ENCODE results near the gene CADPS2. TPM values are rescaled to one million over a fixed set of nuclear protein-coding genes. Genes with fewer than 3 reads are reported as not detected.

The CADPS2 gene
- total RNA-seq, 1 experiment from 2014 or later = 7.4 TPM

DNA sequence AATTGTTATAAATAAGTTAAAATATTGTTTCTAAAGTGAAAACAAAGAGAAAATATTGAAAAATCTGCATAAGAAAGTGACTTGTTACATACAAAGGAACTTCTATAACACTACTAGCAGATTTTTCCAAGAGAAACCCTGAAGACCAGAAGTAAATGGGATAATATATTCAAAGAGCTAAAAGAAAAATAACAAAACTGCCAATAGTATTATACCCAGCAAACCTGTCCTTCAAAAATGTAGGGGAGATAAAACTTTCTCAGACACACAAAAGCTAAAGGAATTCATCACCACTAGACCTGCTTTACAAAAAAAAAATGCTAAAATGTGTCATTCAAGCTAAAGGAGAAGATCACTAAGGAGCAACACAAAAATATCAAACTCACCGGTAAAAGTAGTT, 17.0 kb downstream of the CADPS2 start:
- TF ChIP-seq, protein P1, sequence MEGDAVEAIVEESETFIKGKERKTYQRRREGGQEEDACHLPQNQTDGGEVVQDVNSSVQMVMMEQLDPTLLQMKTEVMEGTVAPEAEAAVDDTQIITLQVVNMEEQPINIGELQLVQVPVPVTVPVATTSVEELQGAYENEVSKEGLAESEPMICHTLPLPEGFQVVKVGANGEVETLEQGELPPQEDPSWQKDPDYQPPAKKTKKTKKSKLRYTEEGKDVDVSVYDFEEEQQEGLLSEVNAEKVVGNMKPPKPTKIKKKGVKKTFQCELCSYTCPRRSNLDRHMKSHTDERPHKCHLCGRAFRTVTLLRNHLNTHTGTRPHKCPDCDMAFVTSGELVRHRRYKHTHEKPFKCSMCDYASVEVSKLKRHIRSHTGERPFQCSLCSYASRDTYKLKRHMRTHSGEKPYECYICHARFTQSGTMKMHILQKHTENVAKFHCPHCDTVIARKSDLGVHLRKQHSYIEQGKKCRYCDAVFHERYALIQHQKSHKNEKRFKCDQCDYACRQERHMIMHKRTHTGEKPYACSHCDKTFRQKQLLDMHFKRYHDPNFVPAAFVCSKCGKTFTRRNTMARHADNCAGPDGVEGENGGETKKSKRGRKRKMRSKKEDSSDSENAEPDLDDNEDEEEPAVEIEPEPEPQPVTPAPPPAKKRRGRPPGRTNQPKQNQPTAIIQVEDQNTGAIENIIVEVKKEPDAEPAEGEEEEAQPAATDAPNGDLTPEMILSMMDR (IDR thresholded peaks at IDR 0.05; ENCODE audit: unreplicated experiment) = no peak
- Mint-ChIP-seq H3K36me3 (ENCODE audit: insufficient read depth, unreplicated experiment) (no peaks in the 10 kb centered on the region), H3K27me3 (ENCODE audit: insufficient read depth, unreplicated experiment) (no peaks in the 10 kb centered on the region), H3K4me3 (ENCODE audit: unreplicated experiment) (no peak overlapping the region), H3K27ac (ENCODE audit: low read depth, unreplicated experiment) (no peak overlapping the region), H3K4me1 (ENCODE audit: insufficient read depth, unreplicated experiment) (peaks cover 6% of the 10 kb centered on the region), H3K9me3 (ENCODE audit: unreplicated experiment) (peaks cover 31% of the 10 kb centered on the region)
- intact Hi-C loops (cut with micrococcal nuclease) = no loop called here
- no TSS peak for BruUV-seq (replicated peaks)
- CTCF ChIA-PET = interaction anchor here (0.7 to 1.6 kb wide), 3 partner anchors 19 to 297 kb away, joined by 3 to 4 read pairs (median 4); no protein-coding TSS in a partner anchor
- POLR2A ChIA-PET = interaction anchor here (1.3 to 2.7 kb wide), 2 partner anchors 16 to 17 kb away, joined by 4 to 12 read pairs; partner anchors contain the start of gene CADPS2
- DNase-seq (ENCODE audit: unreplicated experiment) = no peak

- Mint-ChIP-seq H3K4me3 (ENCODE audit: unreplicated experiment) (no peak overlapping the region), H3K27ac (ENCODE audit: low read depth, unreplicated experiment) (no peak overlapping the region), H3K27me3 (ENCODE audit: insufficient read depth, unreplicated experiment) (no peaks in the 10 kb centered on the region), H3K36me3 (ENCODE audit: insufficient read depth, unreplicated experiment) (no peaks in the 10 kb centered on the region), H3K4me1 (ENCODE audit: insufficient read depth, unreplicated experiment) (peaks cover 6% of the 10 kb centered on the region), H3K9me3 (ENCODE audit: unreplicated experiment) (peaks cover 31% of the 10 kb centered on the region)
- CTCF ChIA-PET = interaction anchor here (1.1 kb wide), 2 partner anchors 19 to 311 kb away, joined by 3 read pairs; no protein-coding TSS in a partner anchor
- intact Hi-C loops (cut with micrococcal nuclease) = no loop called here
- TF ChIP-seq, protein P1 (IDR thresholded peaks at IDR 0.05; ENCODE audit: unreplicated experiment) = no peak
- no TSS peak for BruUV-seq (replicated peaks)
- DNase-seq (ENCODE audit: unreplicated experiment) = no peak
- POLR2A ChIA-PET = interaction anchor here (2.7 kb wide), 1 partner anchor 18 kb away, joined by 12 read pairs; the partner anchor contains the start of gene CADPS2
These were observed 18.7 kb downstream of the CADPS2 start for GRCh38 chr7:122867471-122867980.

GRCh38 chr7:122864838-122865237, 21.4 kb downstream of the CADPS2 start:
- Mint-ChIP-seq H3K27ac (ENCODE audit: low read depth, unreplicated experiment) (no peak overlapping the region), H3K4me3 (ENCODE audit: unreplicated experiment) (no peak overlapping the region), H3K9me3 (ENCODE audit: unreplicated experiment) (peaks cover 19% of the 10 kb centered on the region), H3K36me3 (ENCODE audit: insufficient read depth, unreplicated experiment) (no peaks in the 10 kb centered on the region), H3K4me1 (ENCODE audit: insufficient read depth, unreplicated experiment) (peaks cover 6% of the 10 kb centered on the region), H3K27me3 (ENCODE audit: insufficient read depth, unreplicated experiment) (no peaks in the 10 kb centered on the region)
- TF ChIP-seq, protein P1 (IDR thresholded peaks at IDR 0.05; ENCODE audit: unreplicated experiment) = no peak
- DNase-seq (ENCODE audit: unreplicated experiment) = no peak
- BruUV-seq (replicated peaks) = no TSS peak
- POLR2A ChIA-PET = interaction anchor here (0.7 kb wide), 1 partner anchor 8 kb away, joined by 3 read pairs; no protein-coding TSS in a partner anchor
- intact Hi-C loops (cut with micrococcal nuclease) = no loop called here
- CTCF ChIA-PET = interaction anchor here (0.7 kb wide), 1 partner anchor 472 kb away, joined by 3 read pairs; no protein-coding TSS in a partner anchor

DNA sequence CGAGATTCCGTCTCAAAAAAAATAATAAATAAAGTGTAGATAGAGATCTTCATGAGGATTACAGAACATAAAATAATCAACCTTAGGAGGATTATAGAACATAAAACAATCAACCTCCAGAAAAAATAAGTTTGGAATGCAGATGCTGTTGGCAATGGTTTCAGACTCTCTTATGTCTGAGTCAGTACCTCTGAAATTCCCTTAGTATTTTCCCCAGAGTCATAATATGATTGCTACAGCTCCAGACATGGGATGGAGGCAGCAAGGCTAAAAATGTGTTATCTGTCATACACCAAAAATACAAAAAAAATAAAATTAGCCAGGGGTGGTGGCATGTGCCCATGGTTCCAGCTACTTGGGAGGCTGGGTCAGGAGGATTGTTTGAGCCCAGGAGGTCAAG, 22.2 kb downstream of the CADPS2 start:
- no peaks in the 10 kb centered on the region for H3K36me3 Mint-ChIP-seq (ENCODE audit: insufficient read depth, unreplicated experiment)
- intact Hi-C loops (cut with micrococcal nuclease) = no loop called here
- TF ChIP-seq, protein P1 (IDR thresholded peaks at IDR 0.05; ENCODE audit: unreplicated experiment) = no peak
- peaks cover 6% of the 10 kb centered on the region for H3K4me1 Mint-ChIP-seq (ENCODE audit: insufficient read depth, unreplicated experiment)
- CTCF ChIA-PET = interaction anchor here (0.7 kb wide), 2 partner anchors 78 to 471 kb away, joined by 3 to 4 read pairs; no protein-coding TSS in a partner anchor
- BruUV-seq (replicated peaks) = no TSS peak
- H3K9me3 Mint-ChIP-seq (ENCODE audit: unreplicated experiment) = peaks cover 11% of the 10 kb centered on the region
- POLR2A ChIA-PET = interaction anchor here (0.7 kb wide), 1 partner anchor 169 kb away, joined by 3 read pairs; no protein-coding TSS in a partner anchor
- no peak overlapping the region for H3K4me3 Mint-ChIP-seq (ENCODE audit: unreplicated experiment)
- no peaks in the 10 kb centered on the region for H3K27me3 Mint-ChIP-seq (ENCODE audit: insufficient read depth, unreplicated experiment)
- H3K27ac Mint-ChIP-seq (ENCODE audit: low read depth, unreplicated experiment) = no peak overlapping the region
- DNase-seq (ENCODE audit: unreplicated experiment) = no peak

Data from MCF 10A (cell line).